Erythroblast (primary cell): Measurements from ENCODE around the gene NFKBIL1.
A peak's percentile ranks its signal among the peaks of the same experiment; 100 is the strongest.
"Not testable (repeated sequence)": the region's sequence is repeated elsewhere in the genome, so short reads cannot be mapped to it uniquely, and the experiment has no call there.

Experiments
- DNase-seq, 2 experiments: peaks; one replicate each; lab custom pipeline; 2025; lab: John Stamatoyannopoulos, UW
- GATA1 ChIP-seq: IDR thresholded peaks from 2 replicates; pipeline ENCODE4 v1.6.1; 2011; ENCODE audit warnings: low read depth, mild to moderate bottlenecking, control low read depth, low read length, moderate library complexity
- POLR2A ChIP-seq: IDR thresholded peaks from 2 replicates; pipeline ENCODE4 v1.6.1; 2011; ENCODE audit warnings: mild to moderate bottlenecking, low read length

Gene NFKBIL1

GRCh38 chr6:31546958-31547726, at the start of gene NFKBIL1:
TSS of gene NFKBIL1 (plus strand) at chr6:31547608. CDS start at chr6:31547695, 87 bp downstream.
- TF ChIP-seq POLR2A, result peak; percentile 65
- TF ChIP-seq GATA1, result no peak

GRCh38 chr6:31498748-31499147, 48.7 kb upstream of the NFKBIL1 start:
- TF ChIP-seq POLR2A (no peak), GATA1 (no peak)
- peak in 1 of 2 experiments; percentile 7 for DNase-seq

More at GRCh38 chr6:31546958-31547726, at the start of gene NFKBIL1:
- DNase-seq, result peak; percentile 96 to 97

- DNase-seq, result not testable (repeated sequence)
Observed at GRCh38 chr6:31499648-31500047, 47.8 kb upstream of the NFKBIL1 start.

- no peak for DNase-seq
- TF ChIP-seq GATA1, result no peak
- no peak for TF ChIP-seq POLR2A
Observed at GRCh38 chr6:31502586-31502985, 44.8 kb upstream of the NFKBIL1 start.

GRCh38 chr6:31509036-31509435, 38.4 kb upstream of the NFKBIL1 start:
- DNase-seq, result not testable (repeated sequence)

- no peak for TF ChIP-seq GATA1
- TF ChIP-seq POLR2A, result no peak
- no peak for DNase-seq
Observed at GRCh38 chr6:31510007-31510406, 37.4 kb upstream of the NFKBIL1 start.

- DNase-seq, result no peak
- TF ChIP-seq GATA1, result no peak
- TF ChIP-seq POLR2A, result no peak
Observed at GRCh38 chr6:31513456-31514165, 33.8 kb upstream of the NFKBIL1 start.

- no peak for DNase-seq
- no peak for TF ChIP-seq GATA1
- no peak for TF ChIP-seq POLR2A
Observed at GRCh38 chr6:31521835-31522234, 25.6 kb upstream of the NFKBIL1 start.

- DNase-seq, result peak in 1 of 2 experiments; percentile 53
- TF ChIP-seq POLR2A, result no peak
- no peak for TF ChIP-seq GATA1
Observed at GRCh38 chr6:31525553-31525931, 21.9 kb upstream of the NFKBIL1 start.

GRCh38 chr6:31525932-31526591, 21.3 kb upstream of the NFKBIL1 start:
- DNase-seq, result peak; percentile 17 to 53
- no peak for TF ChIP-seq POLR2A
- TF ChIP-seq GATA1, result no peak

- no peak for TF ChIP-seq GATA1
- no peak for TF ChIP-seq POLR2A
- DNase-seq, result no peak
Observed at GRCh38 chr6:31528307-31528777, 19.1 kb upstream of the NFKBIL1 start.

- no peak for DNase-seq
Observed at GRCh38 chr6:31528821-31529328, 18.5 kb upstream of the NFKBIL1 start, which contains the start of gene MCCD1. TSS of gene MCCD1 (plus strand) at chr6:31528962. CDS start at chr6:31529015, 53 bp downstream.

GRCh38 chr6:31529329-31530150, 17.9 kb upstream of the NFKBIL1 start:
- DNase-seq, result no peak
- TF ChIP-seq POLR2A (peak; percentile 35), GATA1 (no peak)

More at GRCh38 chr6:31528821-31529328, 18.5 kb upstream of the NFKBIL1 start, which contains the start of gene MCCD1:
- TF ChIP-seq GATA1, result no peak
- no peak for TF ChIP-seq POLR2A
